DOHH2 (cell line): ENCODE data around the gene SARS1.

Source experiments
- H3F3A ChIP-seq: fragments of 200-600 bp; sonication (generic), shearing (Covaris generic); 2 replicates; pipeline ENCODE4 v1.6.0; 2016; ENCODE audit warnings: antibody characterized with exemption, mild to moderate bottlenecking; ENCODE audit not compliant: control insufficient read depth, insufficient read depth
- H3K27ac ChIP-seq: fragments of 200-600 bp; sonication (generic); 2 replicates; pipeline ENCODE4 v1.5.1; 2014; ENCODE audit warnings: low read depth, mild to moderate bottlenecking, low read length, moderate library complexity
- H3K27me3 ChIP-seq: fragments of 200-600 bp; sonication (generic); 2 replicates; pipeline ENCODE4 v1.6.1; 2014; ENCODE audit warnings: mild to moderate bottlenecking, low read length, mixed read lengths; ENCODE audit not compliant: control insufficient read depth
- H3K36me3 ChIP-seq: fragments of 200-600 bp; sonication (generic); 2 replicates; pipeline ENCODE4 v1.6.1; 2014; ENCODE audit warnings: mild to moderate bottlenecking, low read length, moderate library complexity, mixed read lengths; ENCODE audit not compliant: control insufficient read depth
- H3K4me1 ChIP-seq: fragments of 200-600 bp; sonication (generic); 2 replicates; pipeline ENCODE4 v1.6.1; 2014; ENCODE audit warnings: mild to moderate bottlenecking, low read length, mixed read lengths; ENCODE audit not compliant: control insufficient read depth
- H3K4me2 ChIP-seq: fragments of 200-600 bp; sonication (generic); 2 replicates; pipeline ENCODE4 v1.6.0; 2014; ENCODE audit warnings: mild to moderate bottlenecking, low read length, moderate library complexity
- H3K4me3 ChIP-seq: fragments of 200-600 bp; sonication (generic); 2 replicates; pipeline ENCODE4 v1.5.1; 2014; ENCODE audit warnings: mild to moderate bottlenecking, low read length, mixed read lengths
- H3K79me2 ChIP-seq: fragments of 200-600 bp; sonication (generic); 2 replicates; pipeline ENCODE4 v1.6.1; 2014; ENCODE audit warnings: mild to moderate bottlenecking, low read length, mixed read lengths; ENCODE audit not compliant: control insufficient read depth
- H3K9me2 ChIP-seq: fragments of 200-600 bp; sonication (generic); replicated peaks from 2 replicates; pipeline ENCODE4 v1.6.1; 2014; ENCODE audit warnings: mild to moderate bottlenecking, low read length, mixed read lengths; ENCODE audit not compliant: control insufficient read depth
- H3K9me3 ChIP-seq: fragments of 200-600 bp; sonication (generic); 2 replicates; pipeline ENCODE4 v1.6.1; 2014; ENCODE audit warnings: antibody characterized with exemption, low read length, mixed read lengths; ENCODE audit not compliant: control insufficient read depth, insufficient read depth
- H4K20me1 ChIP-seq: fragments of 200-600 bp; sonication (generic); 2 replicates; pipeline ENCODE4 v1.6.0; 2014; ENCODE audit warnings: low read depth, mild to moderate bottlenecking, antibody characterized with exemption, low read length, moderate library complexity; ENCODE audit not compliant: control insufficient read depth, insufficient read depth
- EZH2phosphoT487 ChIP-seq: fragments of 200-600 bp; sonication (generic); IDR thresholded peaks from 2 replicates; pipeline ENCODE4 v1.6.1; 2017; ENCODE audit warnings: borderline replicate concordance, mild to moderate bottlenecking, antibody characterized with exemption, low read length, moderate library complexity, mixed read lengths
- TF ChIP-seq, protein P1 (sequence below): fragments of 200-600 bp; sonication (generic); IDR thresholded peaks from one replicate; pipeline ENCODE4 v1.5.1; 2014; ENCODE audit warnings: antibody characterized with exemption, mild to moderate bottlenecking, low read depth, low read length; ENCODE audit not compliant: poor library complexity, severe bottlenecking

The SARS1 gene

DNA sequence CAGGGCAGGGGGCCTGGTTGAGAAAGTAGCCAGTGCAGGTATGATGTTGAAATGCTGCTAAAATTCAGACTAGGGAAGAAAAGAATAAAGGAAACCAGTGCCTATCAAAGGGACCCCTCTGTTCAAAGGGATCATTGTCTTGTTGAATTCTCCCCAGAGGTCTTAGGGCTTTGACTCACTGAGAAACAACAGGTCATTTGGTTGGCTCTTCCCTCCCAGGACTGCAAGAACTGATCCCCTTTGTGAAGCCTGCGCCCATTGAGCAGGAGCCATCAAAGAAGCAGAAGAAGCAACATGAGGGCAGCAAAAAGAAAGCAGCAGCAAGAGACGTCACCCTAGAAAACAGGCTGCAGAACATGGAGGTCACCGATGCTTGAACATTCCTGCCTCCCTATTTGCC lies 23.8 kb downstream of the SARS1 start:
- TF ChIP-seq EZH2phosphoT487, result no peak
- TF ChIP-seq, protein P1, sequence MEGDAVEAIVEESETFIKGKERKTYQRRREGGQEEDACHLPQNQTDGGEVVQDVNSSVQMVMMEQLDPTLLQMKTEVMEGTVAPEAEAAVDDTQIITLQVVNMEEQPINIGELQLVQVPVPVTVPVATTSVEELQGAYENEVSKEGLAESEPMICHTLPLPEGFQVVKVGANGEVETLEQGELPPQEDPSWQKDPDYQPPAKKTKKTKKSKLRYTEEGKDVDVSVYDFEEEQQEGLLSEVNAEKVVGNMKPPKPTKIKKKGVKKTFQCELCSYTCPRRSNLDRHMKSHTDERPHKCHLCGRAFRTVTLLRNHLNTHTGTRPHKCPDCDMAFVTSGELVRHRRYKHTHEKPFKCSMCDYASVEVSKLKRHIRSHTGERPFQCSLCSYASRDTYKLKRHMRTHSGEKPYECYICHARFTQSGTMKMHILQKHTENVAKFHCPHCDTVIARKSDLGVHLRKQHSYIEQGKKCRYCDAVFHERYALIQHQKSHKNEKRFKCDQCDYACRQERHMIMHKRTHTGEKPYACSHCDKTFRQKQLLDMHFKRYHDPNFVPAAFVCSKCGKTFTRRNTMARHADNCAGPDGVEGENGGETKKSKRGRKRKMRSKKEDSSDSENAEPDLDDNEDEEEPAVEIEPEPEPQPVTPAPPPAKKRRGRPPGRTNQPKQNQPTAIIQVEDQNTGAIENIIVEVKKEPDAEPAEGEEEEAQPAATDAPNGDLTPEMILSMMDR, result no peak
- H4K20me1 ChIP-seq, result peaks cover 5% of the 10 kb centered on the region; the same call in 1 of the 2 replicates
- no peaks in the 10 kb centered on the region for H3F3A ChIP-seq
- H3K4me1 ChIP-seq, result no peaks in the 10 kb centered on the region
- no peak overlapping the region for H3K27ac ChIP-seq
- no peaks in the 10 kb centered on the region for H3K27me3 ChIP-seq
- no peaks in the 10 kb centered on the region for H3K9me2 ChIP-seq
- H3K36me3 ChIP-seq, result peaks cover 57% of the 10 kb centered on the region
- no peak overlapping the region for H3K4me3 ChIP-seq
- no peak overlapping the region for H3K4me2 ChIP-seq
- H3K79me2 ChIP-seq, result no peaks in the 10 kb centered on the region
- no peaks in the 10 kb centered on the region for H3K9me3 ChIP-seq

DNA sequence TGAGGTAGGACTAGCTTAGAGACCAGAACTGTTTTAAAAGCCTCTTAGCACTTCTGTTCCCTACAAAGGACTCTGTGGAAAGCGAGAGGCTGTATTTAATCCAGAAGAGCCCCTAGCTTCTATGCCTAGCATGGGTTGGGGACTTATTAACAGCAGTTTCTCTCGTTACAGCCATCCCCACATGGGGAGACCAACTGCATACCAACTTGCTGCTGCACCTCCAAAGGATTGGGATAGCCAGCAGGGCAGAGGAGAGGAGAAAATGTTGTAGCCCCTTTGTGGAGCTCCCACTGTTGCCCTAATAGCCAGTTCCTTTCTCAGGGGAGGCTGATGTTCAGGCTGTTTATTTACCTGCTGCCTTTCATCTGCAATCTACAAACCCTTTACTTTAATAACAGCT lies 24.7 kb downstream of the SARS1 start:
- Histone ChIP-seq H3K4me3 (no peak overlapping the region), H3K36me3 (peaks cover 54% of the 10 kb centered on the region), H3K27me3 (peaks cover 3% of the 10 kb centered on the region; the same call in 1 of the 2 replicates), H4K20me1 (peaks cover 5% of the 10 kb centered on the region; the same call in 1 of the 2 replicates), H3K4me2 (no peak overlapping the region), H3K27ac (no peak overlapping the region), H3K79me2 (no peaks in the 10 kb centered on the region), H3K4me1 (no peaks in the 10 kb centered on the region), H3K9me3 (no peaks in the 10 kb centered on the region), H3K9me2 (no peaks in the 10 kb centered on the region), H3F3A (no peaks in the 10 kb centered on the region)
- no peak for TF ChIP-seq EZH2phosphoT487
- TF ChIP-seq, protein P1, result no peak

DNA sequence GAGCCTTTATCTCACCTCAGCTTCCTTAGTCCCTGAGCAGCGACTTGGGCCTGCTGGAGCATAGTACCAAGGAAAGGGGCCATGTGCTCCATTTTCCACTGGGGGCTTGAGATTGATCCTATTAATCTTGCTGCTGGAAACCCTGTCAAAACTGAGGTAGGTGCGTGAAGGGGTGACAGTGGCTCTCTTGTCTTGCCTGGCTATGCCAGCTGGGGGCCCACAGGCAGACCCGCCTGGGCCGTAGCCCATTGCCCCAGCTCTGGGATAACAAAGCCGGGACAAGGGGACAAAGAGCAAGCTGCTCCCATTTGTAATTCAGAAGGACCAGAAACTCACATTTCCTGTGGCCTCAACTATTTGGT lies 25.3 kb downstream of the SARS1 start:
- H3K4me3 ChIP-seq, result no peak overlapping the region
- no peaks in the 10 kb centered on the region for H3K9me3 ChIP-seq
- H4K20me1 ChIP-seq, result peaks cover 5% of the 10 kb centered on the region; the same call in 1 of the 2 replicates
- H3K79me2 ChIP-seq, result no peaks in the 10 kb centered on the region
- H3K4me1 ChIP-seq, result no peaks in the 10 kb centered on the region
- peaks cover 4% of the 10 kb centered on the region; the same call in 1 of the 2 replicates for H3K27me3 ChIP-seq
- peaks cover 54% of the 10 kb centered on the region for H3K36me3 ChIP-seq
- H3K27ac ChIP-seq, result no peak overlapping the region
- no peak overlapping the region for H3K4me2 ChIP-seq
- TF ChIP-seq, protein P1, result no peak
- TF ChIP-seq EZH2phosphoT487, result no peak
- no peaks in the 10 kb centered on the region for H3K9me2 ChIP-seq
- H3F3A ChIP-seq, result no peaks in the 10 kb centered on the region
